Lung (tissue), 12 donors: ENCODE data around the gene SLC35E4. TPM values are rescaled to one million over a fixed set of nuclear protein-coding genes. Genes with fewer than 3 reads are reported as not detected.

ENCODE experiments used
- ATAC-seq: fragments of 200-7000 bp; cut with Tn5 transposase; one replicate; pipeline ENCODE4 v1.9.1; 2020; ENCODE audit warnings: moderate number of reproducible peaks; ENCODE audit not compliant: insufficient read depth, low FRiP score
- DNase-seq, 3 donors: peaks; one replicate each; pipeline ENCODE4 v3.0.0-alpha.2; 2013 to 2017
- H3K27ac ChIP-seq, 2 donors: one replicate each; pipeline ENCODE4 v1.5.1; 2013; ENCODE audit warnings: mild to moderate bottlenecking in 2 of 2, moderate library complexity in 2 of 2, control low read depth in 1 of 2, inconsistent platforms in 1 of 2, low read depth in 1 of 2, low read length in 1 of 2
- H3K27me3 ChIP-seq, 3 donors: one replicate each; pipeline ENCODE4 v1.5.1; 2013; ENCODE audit warnings: low read length in 2 of 3; ENCODE audit not compliant: control insufficient read depth in 3 of 3, insufficient read depth in 3 of 3
- H3K36me3 ChIP-seq, 4 donors: one replicate each; pipeline ENCODE4 v1.5.1; 2013; ENCODE audit warnings: low read length in 4 of 4, mild to moderate bottlenecking in 1 of 4, moderate library complexity in 1 of 4; ENCODE audit not compliant: control insufficient read depth in 4 of 4, insufficient read depth in 4 of 4
- H3K4me1 ChIP-seq, 5 donors: one replicate each; pipeline ENCODE4 v1.5.1; 2013; ENCODE audit warnings: low read length in 5 of 5, mild to moderate bottlenecking in 2 of 5, moderate library complexity in 1 of 5; ENCODE audit not compliant: control insufficient read depth in 5 of 5, insufficient read depth in 5 of 5
- H3K4me3 ChIP-seq: one replicate; pipeline ENCODE4 v1.5.1; 2013; ENCODE audit warnings: mild to moderate bottlenecking, control low read depth, moderate library complexity
- H3K9ac ChIP-seq, 2 donors: one replicate each; pipeline ENCODE4 v1.5.1; 2013; ENCODE audit warnings: low read length in 2 of 2, control low read depth in 1 of 2; ENCODE audit not compliant: insufficient read depth in 1 of 2
- H3K9me3 ChIP-seq, 4 donors: one replicate each; pipeline ENCODE4 v1.5.1; 2013; ENCODE audit warnings: low read length in 3 of 4, mild to moderate bottlenecking in 1 of 4, moderate library complexity in 1 of 4; ENCODE audit not compliant: control insufficient read depth in 4 of 4, insufficient read depth in 3 of 4
- CTCF ChIP-seq: IDR thresholded peaks from 2 replicates; pipeline ENCODE4 v1.5.1; 2012; ENCODE audit warnings: mild to moderate bottlenecking; ENCODE audit errors: control extremely low read depth, extremely low read depth
- WGBS, 2 donors: extraction: QIAGEN DNeasy Blood & Tissue Kit; methylation state at CpG; one replicate each; pipeline ENCODE4 v1.1.7; 2013; 5-methylcytosine and 5-hydroxymethylcytosine counted together
- polyA plus RNA-seq, 2 donors: library from polyadenylated mRNA; stranded (reverse); fragments of 200-250 nt; gene quantifications; one replicate each; pipeline ENCODE4 v1.2.1, GENCODE V29; 2013
- total RNA-seq, 2 donors: library from RNA; depleted of rRNA in 1 of 2; stranded (reverse); fragments of >200 nt in 1 of 2; gene quantifications; one replicate each; pipeline ENCODE4 v1.2.1, GENCODE V29; 2014 to 2021
- donor health status: control.
- donor health status: control.
- donor health status: Bipolar disorder and iron deficiency.
- donor health status: healthy.
- donor health status: DM: yes; HTN: yes; CAD: no.

SLC35E4 gene
- total and polyA plus RNA-seq, 4 donors = 1.6 to 4.8 (median 3.2) TPM

- ATAC-seq (peak; percentile 37), DNase-seq (peak; percentile 52 to 68 (median 60))
- H3K36me3 ChIP-seq = no peaks in the 10 kb centered on the region
- H3K9ac ChIP-seq = peak within 1 kb of the TSS; percentile 62 to 65
- TF ChIP-seq CTCF = no peak
- H3K9me3 ChIP-seq = no peaks in the 10 kb centered on the region
- WGBS, 2 donors = 3% methylated on average over 56 to 88 of the region's 88 CpGs
- peak within 1 kb of the TSS; percentile 36 for H3K4me3 ChIP-seq
- no peaks in the 10 kb centered on the region for H3K27me3 ChIP-seq
- H3K4me1 ChIP-seq = peaks cover 0 to 15% (median 4%) of the 10 kb centered on the region in 5 donors
- peak within 1 kb of the TSS in 1 of 2 donors; percentile 29 for H3K27ac ChIP-seq
These were observed 59.2 kb downstream of the SLC35E4 start, which contains the start of gene OSBP2 for GRCh38 chr22:30694640-30695350. TSS of gene OSBP2 (plus strand) at chr22:30694874. CDS start at chr22:30694910, 36 bp downstream.

- Histone ChIP-seq H3K27ac (no peak overlapping the region), H3K27me3 (no peaks in the 10 kb centered on the region), H3K4me3 (peak overlapping the region; percentile 36), H3K9ac (no peak overlapping the region), H3K9me3 (no peaks in the 10 kb centered on the region), H3K36me3 (no peaks in the 10 kb centered on the region), H3K4me1 (peaks cover 0 to 15% (median 4%) of the 10 kb centered on the region in 5 donors)
- ATAC-seq (no peak), DNase-seq (no peak)
- WGBS, 2 donors = 67 to 83% methylated on average over 15 of the region's 15 CpGs
- no peak for TF ChIP-seq CTCF
These were observed 59.8 kb downstream of the SLC35E4 start for GRCh38 chr22:30695351-30695851.

GRCh38 chr22:30695871-30696655 lies 60.5 kb downstream of the SLC35E4 start:
- Histone ChIP-seq H3K27ac (no peak overlapping the region), H3K36me3 (no peaks in the 10 kb centered on the region), H3K9me3 (no peaks in the 10 kb centered on the region), H3K4me1 (peaks cover 0 to 15% (median 4%) of the 10 kb centered on the region in 5 donors), H3K27me3 (no peaks in the 10 kb centered on the region), H3K4me3 (no peak overlapping the region), H3K9ac (no peak overlapping the region)
- no peak for ATAC-seq
- DNase-seq = no peak
- no peak for TF ChIP-seq CTCF
- WGBS, 2 donors = 92% methylated on average over 7 of the region's 7 CpGs

Other genes with a start within 250 kb of the SLC35E4 start
- gene RNF215, start 248.4 kb upstream of the SLC35E4 start, total RNA-seq = 10 to 100 TPM in 1 of 2 donors, 1 to 10 TPM in 1; 8.5 to 19.7 TPM
- gene RNF215, start 248.4 kb upstream of the SLC35E4 start, polyA plus RNA-seq = 10 to 100 TPM in 1 of 2 donors, 1 to 10 TPM in 1; 8.9 to 10.4 TPM
- gene SEC14L2, start 238.8 kb upstream of the SLC35E4 start, total RNA-seq = 10 to 100 TPM in 1 of 2 donors, 1 to 10 TPM in 1; 8.8 to 10.3 TPM
- 1 to 10 TPM; 6.1 to 7.2 TPM for gene SEC14L2, start 238.8 kb upstream of the SLC35E4 start, polyA plus RNA-seq
- gene MTFP1, start 210.0 kb upstream of the SLC35E4 start, total RNA-seq = 10 to 100 TPM in 1 of 2 donors, 1 to 10 TPM in 1; 1.8 to 21.0 TPM
- gene MTFP1, start 210.0 kb upstream of the SLC35E4 start, polyA plus RNA-seq = 10 to 100 TPM; 30.0 to 40.0 TPM
- gene SEC14L3, start 163.8 kb upstream of the SLC35E4 start, total RNA-seq = under 1 TPM; 0.65 to 0.98 TPM
- under 1 TPM; 0.17 to 0.75 TPM for gene SEC14L3, start 163.8 kb upstream of the SLC35E4 start, polyA plus RNA-seq
- 1 to 10 TPM in 1 of 2 donors, under 1 TPM in 1; 0.68 to 5.3 TPM for gene SEC14L4, start 130.1 kb upstream of the SLC35E4 start, total RNA-seq
- gene SEC14L4, start 130.1 kb upstream of the SLC35E4 start, polyA plus RNA-seq = 10 to 100 TPM in 1 of 2 donors, under 1 TPM in 1; 0.60 to 20.8 TPM
- gene SEC14L6, start 89.0 kb upstream of the SLC35E4 start, total RNA-seq = 1 to 10 TPM; 3.4 to 3.8 TPM
- 10 to 100 TPM in 1 of 2 donors, under 1 TPM in 1; 0.61 to 12.4 TPM for gene SEC14L6, start 89.0 kb upstream of the SLC35E4 start, polyA plus RNA-seq
- gene GAL3ST1, start 61.1 kb upstream of the SLC35E4 start, total RNA-seq = 1 to 10 TPM; 3.5 to 4.0 TPM
- gene GAL3ST1, start 61.1 kb upstream of the SLC35E4 start, polyA plus RNA-seq = 1 to 10 TPM in 1 of 2 donors, under 1 TPM in 1; 0.72 to 3.3 TPM
- 10 to 100 TPM; 34.4 to 76.5 TPM for gene PES1, start 43.9 kb upstream of the SLC35E4 start, total RNA-seq
- 10 to 100 TPM; 68.9 to 77.2 TPM for gene PES1, start 43.9 kb upstream of the SLC35E4 start, polyA plus RNA-seq
- gene TCN2, start 28.6 kb upstream of the SLC35E4 start, total RNA-seq = 10 to 100 TPM; 21.4 to 39.9 TPM
- gene TCN2, start 28.6 kb upstream of the SLC35E4 start, polyA plus RNA-seq = 10 to 100 TPM; 10.6 to 60.9 TPM
- gene DUSP18, start 32.1 kb downstream of the SLC35E4 start, total RNA-seq = 10 to 100 TPM; 15.1 to 27.1 TPM
- gene DUSP18, start 32.1 kb downstream of the SLC35E4 start, polyA plus RNA-seq = 10 to 100 TPM in 1 of 2 donors, 1 to 10 TPM in 1; 7.9 to 10.2 TPM
- gene OSBP2, start 59.1 kb downstream of the SLC35E4 start, total RNA-seq = 10 to 100 TPM in 1 of 2 donors, 1 to 10 TPM in 1; 3.9 to 12.3 TPM
- gene OSBP2, start 59.1 kb downstream of the SLC35E4 start, polyA plus RNA-seq = 1 to 10 TPM; 1.1 to 1.4 TPM